A673 (cell line): ENCODE results near the gene KDM4B. TPM values are rescaled to one million over a fixed set of nuclear protein-coding genes. Genes with fewer than 3 reads are reported as not detected.

Source experiments
- BruUV-seq: library from RNA; stranded (reverse); fragments of 400-500 nt; replicated peaks from 2 replicates; lab custom pipeline; 2021; lab: Mats Ljungman, UMichigan
- CTCF ChIA-PET: fragments of 300-600 bp; sonication (Branson Sonifier 250); formaldehyde crosslinking; loops from one replicate; lab custom pipeline; 2022; ENCODE audit warnings: antibody characterized with exemption; lab: Charles Lee
- POLR2A ChIA-PET: fragments of 300-600 bp; sonication (Branson Sonifier 250); formaldehyde crosslinking; loops from one replicate; lab custom pipeline; 2022; ENCODE audit warnings: antibody characterized with exemption; ENCODE audit not compliant: low non-redundant PET; lab: Charles Lee
- DNase-seq: peaks from one replicate; pipeline ENCODE4 v3.0.0-alpha.2; 2015; ENCODE audit warnings: low spot score
- H3K27ac ChIP-seq: fragments of 200-600 bp; sonication (generic); 2 replicates; pipeline ENCODE4 v1.5.1; 2016; ENCODE audit warnings: mixed run types, low read depth, mild to moderate bottlenecking, mixed read lengths, antibody characterized with exemption, low read length; ENCODE audit not compliant: poor library complexity, severe bottlenecking
- H3K27me3 ChIP-seq: fragments of 200-600 bp; sonication (generic); replicated peaks from 2 replicates; pipeline ENCODE4 v1.6.1; 2017; ENCODE audit warnings: mixed run types, low read depth, mild to moderate bottlenecking, mixed read lengths, antibody characterized with exemption, low read length; ENCODE audit not compliant: insufficient read depth, poor library complexity
- H3K36me3 ChIP-seq: fragments of 200-600 bp; sonication (generic); 2 replicates; pipeline ENCODE4 v1.6.1; 2016; ENCODE audit warnings: mixed run types, mild to moderate bottlenecking, mixed read lengths, antibody characterized with exemption, low read length; ENCODE audit not compliant: insufficient read depth, poor library complexity, severe bottlenecking
- H3K4me1 ChIP-seq: fragments of 200-600 bp; sonication (generic); 2 replicates; pipeline ENCODE4 v1.6.1; 2017; ENCODE audit warnings: mixed run types, mild to moderate bottlenecking, mixed read lengths, antibody characterized with exemption, low read length; ENCODE audit not compliant: insufficient read depth, poor library complexity, severe bottlenecking
- H3K4me3 ChIP-seq: fragments of 200-600 bp; sonication (generic); 2 replicates; pipeline ENCODE4 v1.5.1; 2016; ENCODE audit warnings: low read depth, mixed run types, mild to moderate bottlenecking, mixed read lengths, low read length; ENCODE audit not compliant: poor library complexity, severe bottlenecking
- H3K9me3 ChIP-seq: fragments of 200-600 bp; sonication (generic); 2 replicates; pipeline ENCODE4 v1.6.1; 2016; ENCODE audit warnings: mixed run types, low read depth, mild to moderate bottlenecking, mixed read lengths, antibody characterized with exemption, low read length; ENCODE audit not compliant: poor library complexity, severe bottlenecking
- EZH2 ChIP-seq: fragments of 200-600 bp; sonication (generic); IDR thresholded peaks from 2 replicates; pipeline ENCODE4 v1.6.1; 2017; ENCODE audit warnings: borderline replicate concordance, low read depth, mild to moderate bottlenecking, mixed read lengths, antibody characterized with exemption, low read length; ENCODE audit not compliant: poor library complexity, severe bottlenecking
- intact Hi-C: fragments of 100-400 bp; cut with micrococcal nuclease; formaldehyde crosslinking; loops from one replicate; pipeline ENCODE4 v1.10.0; 2022; ENCODE audit not compliant: unreplicated experiment
- total RNA-seq: library from RNA; stranded (reverse); gene quantifications from 2 replicates; pipeline ENCODE4 v1.2.3, GENCODE V29; 2021
- TF ChIP-seq, protein P1 (sequence below): fragments of 300-800, 200-600 bp; sonication (generic); conservative IDR thresholded peaks from 2 replicates; pipeline ENCODE4 v1.5.1; 2017; ENCODE audit warnings: low read depth, mild to moderate bottlenecking, antibody characterized with exemption, low read length, moderate library complexity, mixed read lengths

Gene KDM4B
- total RNA-seq, 1 experiment from 2014 or later: 30.0 TPM

- no peaks in the 10 kb centered on the region for H3K9me3 ChIP-seq
- H3K27me3 ChIP-seq: no peaks in the 10 kb centered on the region
- no peak overlapping the region for H3K4me3 ChIP-seq
- ChIA-PET CTCF (no interaction called here), POLR2A (no interaction called here)
- DNase-seq: no peak
- peaks cover 31% of the 10 kb centered on the region for H3K4me1 ChIP-seq
- no peak for TF ChIP-seq EZH2
- TF ChIP-seq, protein P1, sequence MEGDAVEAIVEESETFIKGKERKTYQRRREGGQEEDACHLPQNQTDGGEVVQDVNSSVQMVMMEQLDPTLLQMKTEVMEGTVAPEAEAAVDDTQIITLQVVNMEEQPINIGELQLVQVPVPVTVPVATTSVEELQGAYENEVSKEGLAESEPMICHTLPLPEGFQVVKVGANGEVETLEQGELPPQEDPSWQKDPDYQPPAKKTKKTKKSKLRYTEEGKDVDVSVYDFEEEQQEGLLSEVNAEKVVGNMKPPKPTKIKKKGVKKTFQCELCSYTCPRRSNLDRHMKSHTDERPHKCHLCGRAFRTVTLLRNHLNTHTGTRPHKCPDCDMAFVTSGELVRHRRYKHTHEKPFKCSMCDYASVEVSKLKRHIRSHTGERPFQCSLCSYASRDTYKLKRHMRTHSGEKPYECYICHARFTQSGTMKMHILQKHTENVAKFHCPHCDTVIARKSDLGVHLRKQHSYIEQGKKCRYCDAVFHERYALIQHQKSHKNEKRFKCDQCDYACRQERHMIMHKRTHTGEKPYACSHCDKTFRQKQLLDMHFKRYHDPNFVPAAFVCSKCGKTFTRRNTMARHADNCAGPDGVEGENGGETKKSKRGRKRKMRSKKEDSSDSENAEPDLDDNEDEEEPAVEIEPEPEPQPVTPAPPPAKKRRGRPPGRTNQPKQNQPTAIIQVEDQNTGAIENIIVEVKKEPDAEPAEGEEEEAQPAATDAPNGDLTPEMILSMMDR: no peak
- intact Hi-C loops: no loop called here
- BruUV-seq: no TSS peak
- no peaks in the 10 kb centered on the region for H3K36me3 ChIP-seq
- no peak overlapping the region for H3K27ac ChIP-seq
These were observed 153.9 kb downstream of the KDM4B start for GRCh38 chr19:5122671-5123409.

- Histone ChIP-seq H3K9me3 (no peaks in the 10 kb centered on the region), H3K27me3 (no peaks in the 10 kb centered on the region), H3K4me3 (no peak overlapping the region), H3K4me1 (peaks cover 38% of the 10 kb centered on the region), H3K36me3 (no peaks in the 10 kb centered on the region), H3K27ac (no peak overlapping the region)
- DNase-seq: no peak
- CTCF ChIA-PET: no interaction called here
- no peak for TF ChIP-seq EZH2
- TF ChIP-seq, protein P1: no peak
- POLR2A ChIA-PET: no interaction called here
- BruUV-seq: no TSS peak
- intact Hi-C loops: no loop called here
These were observed 154.7 kb downstream of the KDM4B start for GRCh38 chr19:5123646-5124045.

- Histone ChIP-seq H3K36me3 (no peaks in the 10 kb centered on the region), H3K27ac (no peak overlapping the region), H3K27me3 (no peaks in the 10 kb centered on the region), H3K9me3 (no peaks in the 10 kb centered on the region), H3K4me1 (peaks cover 43% of the 10 kb centered on the region), H3K4me3 (no peak overlapping the region)
- no TSS peak for BruUV-seq
- CTCF ChIA-PET: no interaction called here
- DNase-seq: no peak
- POLR2A ChIA-PET: no interaction called here
- TF ChIP-seq, protein P1: no peak
- TF ChIP-seq EZH2: no peak
- intact Hi-C loops: no loop called here
These were observed 155.4 kb downstream of the KDM4B start for GRCh38 chr19:5124111-5124855.
